Activated CD4-positive, alpha-beta T cell treated with anti-CD3 and anti-CD28 coated beads, Interleukin-2, amount 50 U/mL, for 16 hours (primary cell): ENCODE data around the gene SUV39H2.
"Not testable (repeated sequence)": the region's sequence is repeated elsewhere in the genome, so short reads cannot be mapped to it uniquely, and the experiment has no call there.

Experiments used
- DNase-seq: peaks from one replicate; pipeline ENCODE4 v3.0.0-alpha.2; 2020

SUV39H2 gene

GRCh38 chr10:14876764-14877163, 1.9 kb upstream of the SUV39H2 start:
- no peak for DNase-seq

- DNase-seq: peak; percentile 30
Observed at GRCh38 chr10:14879124-14879927, 660 bp downstream of the SUV39H2 start.

GRCh38 chr10:14879928-14880193, 1.2 kb downstream of the SUV39H2 start:
- no peak for DNase-seq

- no peak for DNase-seq
Observed at GRCh38 chr10:14880229-14880628, 1.6 kb downstream of the SUV39H2 start.

- peak; percentile 56 for DNase-seq
Observed at GRCh38 chr10:14884082-14884481, 5.4 kb downstream of the SUV39H2 start.

- DNase-seq: no peak
Observed at GRCh38 chr10:14889318-14889717, 10.7 kb downstream of the SUV39H2 start.

GRCh38 chr10:14891151-14891550, 12.5 kb downstream of the SUV39H2 start:
- DNase-seq: no peak

- peak; percentile 26 for DNase-seq
Observed at GRCh38 chr10:14904316-14904732, 25.7 kb downstream of the SUV39H2 start.

- DNase-seq: no peak
Observed at GRCh38 chr10:14904864-14905263, 26.2 kb downstream of the SUV39H2 start.

GRCh38 chr10:14905890-14906289, 27.2 kb downstream of the SUV39H2 start:
- no peak for DNase-seq

GRCh38 chr10:14906765-14907164, 28.1 kb downstream of the SUV39H2 start:
- no peak for DNase-seq

GRCh38 chr10:14907591-14907990, 28.9 kb downstream of the SUV39H2 start:
- not testable (repeated sequence) for DNase-seq

- DNase-seq: no peak
Observed at GRCh38 chr10:14909101-14909500, 30.4 kb downstream of the SUV39H2 start.

GRCh38 chr10:14910953-14911352, 32.3 kb downstream of the SUV39H2 start:
- DNase-seq: no peak

GRCh38 chr10:14911801-14912200, 33.1 kb downstream of the SUV39H2 start:
- no peak for DNase-seq

- DNase-seq: no peak
Observed at GRCh38 chr10:14916600-14916999, 37.9 kb downstream of the SUV39H2 start.

- no peak for DNase-seq
Observed at GRCh38 chr10:14917827-14918226, 39.2 kb downstream of the SUV39H2 start.

GRCh38 chr10:14918964-14919363, 40.3 kb downstream of the SUV39H2 start:
- DNase-seq: no peak

GRCh38 chr10:14924013-14924412, 45.3 kb downstream of the SUV39H2 start:
- DNase-seq: no peak

- no peak for DNase-seq
Observed at GRCh38 chr10:14925268-14925667, 46.6 kb downstream of the SUV39H2 start.

GRCh38 chr10:14926061-14926470, 47.4 kb downstream of the SUV39H2 start:
- no peak for DNase-seq

GRCh38 chr10:14926722-14927416, 48.2 kb downstream of the SUV39H2 start:
- no peak for DNase-seq

- no peak for DNase-seq
Observed at GRCh38 chr10:14930610-14931009, 51.9 kb downstream of the SUV39H2 start.

GRCh38 chr10:14936584-14936983, 57.9 kb downstream of the SUV39H2 start:
- no peak for DNase-seq

GRCh38 chr10:14938971-14939370, 60.3 kb downstream of the SUV39H2 start:
- peak; percentile 48 for DNase-seq
